Retinal pigment epithelial cell (primary cell): Measurements from ENCODE around the gene BANK1.

Source experiments
- DNase-seq: peaks from one replicate; pipeline ENCODE4 v3.0.0-alpha.2; 2010; ENCODE audit warnings: low read depth
- H3K4me3 ChIP-seq: 2 replicates; pipeline ENCODE4 v1.5.1; 2011; ENCODE audit warnings: mild to moderate bottlenecking, low read length, control low read depth, moderate library complexity
- TF ChIP-seq, protein P1 (sequence below): conservative IDR thresholded peaks from 2 replicates; pipeline ENCODE4 v1.5.1; 2011; ENCODE audit warnings: low read depth, low read length, control low read depth, inconsistent platforms

Gene BANK1

DNA sequence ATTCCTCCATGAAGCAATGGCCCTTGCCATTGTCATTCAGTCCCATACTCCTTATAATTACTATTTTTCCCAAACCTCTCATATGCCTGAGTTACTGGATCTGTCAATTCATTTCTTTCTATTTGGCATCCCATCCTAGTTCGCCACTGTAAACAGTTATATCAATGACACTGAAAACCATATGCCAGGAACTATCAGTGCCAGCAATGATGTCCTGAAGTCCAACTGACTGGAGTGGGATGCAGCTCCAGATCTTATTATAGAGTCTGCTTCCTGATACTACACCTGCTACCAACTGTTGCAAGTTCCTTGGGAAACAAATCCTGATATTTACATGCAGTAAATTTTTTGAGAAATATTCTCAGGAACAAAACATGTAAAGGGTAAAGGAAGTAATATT, 27.0 kb upstream of the BANK1 start:
- H3K4me3 ChIP-seq, result no peak overlapping the region
- TF ChIP-seq, protein P1, sequence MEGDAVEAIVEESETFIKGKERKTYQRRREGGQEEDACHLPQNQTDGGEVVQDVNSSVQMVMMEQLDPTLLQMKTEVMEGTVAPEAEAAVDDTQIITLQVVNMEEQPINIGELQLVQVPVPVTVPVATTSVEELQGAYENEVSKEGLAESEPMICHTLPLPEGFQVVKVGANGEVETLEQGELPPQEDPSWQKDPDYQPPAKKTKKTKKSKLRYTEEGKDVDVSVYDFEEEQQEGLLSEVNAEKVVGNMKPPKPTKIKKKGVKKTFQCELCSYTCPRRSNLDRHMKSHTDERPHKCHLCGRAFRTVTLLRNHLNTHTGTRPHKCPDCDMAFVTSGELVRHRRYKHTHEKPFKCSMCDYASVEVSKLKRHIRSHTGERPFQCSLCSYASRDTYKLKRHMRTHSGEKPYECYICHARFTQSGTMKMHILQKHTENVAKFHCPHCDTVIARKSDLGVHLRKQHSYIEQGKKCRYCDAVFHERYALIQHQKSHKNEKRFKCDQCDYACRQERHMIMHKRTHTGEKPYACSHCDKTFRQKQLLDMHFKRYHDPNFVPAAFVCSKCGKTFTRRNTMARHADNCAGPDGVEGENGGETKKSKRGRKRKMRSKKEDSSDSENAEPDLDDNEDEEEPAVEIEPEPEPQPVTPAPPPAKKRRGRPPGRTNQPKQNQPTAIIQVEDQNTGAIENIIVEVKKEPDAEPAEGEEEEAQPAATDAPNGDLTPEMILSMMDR, result no peak
- DNase-seq, result no peak

DNA sequence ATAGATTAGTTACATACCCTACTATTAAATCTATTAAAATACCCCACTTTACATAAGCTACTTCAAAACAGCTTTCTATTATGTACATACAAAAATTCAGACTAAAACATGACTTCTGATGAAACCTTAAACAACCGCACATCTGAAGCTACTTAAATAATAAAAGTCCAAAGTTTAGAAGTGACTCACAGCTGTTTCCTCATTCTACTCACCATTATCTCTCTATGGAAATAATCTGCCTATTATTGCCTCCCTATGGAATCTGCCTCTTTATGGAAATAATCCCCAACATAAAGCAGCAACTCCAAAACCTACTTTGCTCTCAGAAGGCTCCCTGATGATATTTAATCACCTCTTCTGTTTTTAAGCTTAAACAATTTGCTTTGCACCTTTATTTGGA, 15.7 kb upstream of the BANK1 start:
- no peak overlapping the region for H3K4me3 ChIP-seq
- TF ChIP-seq, protein P1, result no peak
- no peak for DNase-seq

DNA sequence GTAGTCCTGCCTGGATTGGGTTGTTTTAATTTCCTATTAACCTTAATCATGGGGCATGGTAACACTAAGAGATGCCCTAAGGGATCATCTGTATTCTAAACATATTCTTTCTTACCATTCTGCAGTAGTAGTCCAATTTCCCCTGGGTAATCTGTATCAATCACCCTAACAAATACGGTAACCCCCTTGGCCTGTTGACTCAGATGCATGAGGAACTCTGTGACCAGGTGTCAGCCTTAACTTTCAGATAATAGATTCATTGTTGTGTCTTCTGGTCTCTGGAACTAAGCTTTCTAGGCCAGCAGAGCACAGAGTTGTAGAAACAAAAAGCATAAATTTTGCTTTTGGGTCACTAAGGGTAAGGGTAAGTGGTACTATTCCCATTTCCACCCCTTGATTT, 13.1 kb upstream of the BANK1 start:
- TF ChIP-seq, protein P1, result no peak
- no peak overlapping the region for H3K4me3 ChIP-seq
- no peak for DNase-seq

DNA sequence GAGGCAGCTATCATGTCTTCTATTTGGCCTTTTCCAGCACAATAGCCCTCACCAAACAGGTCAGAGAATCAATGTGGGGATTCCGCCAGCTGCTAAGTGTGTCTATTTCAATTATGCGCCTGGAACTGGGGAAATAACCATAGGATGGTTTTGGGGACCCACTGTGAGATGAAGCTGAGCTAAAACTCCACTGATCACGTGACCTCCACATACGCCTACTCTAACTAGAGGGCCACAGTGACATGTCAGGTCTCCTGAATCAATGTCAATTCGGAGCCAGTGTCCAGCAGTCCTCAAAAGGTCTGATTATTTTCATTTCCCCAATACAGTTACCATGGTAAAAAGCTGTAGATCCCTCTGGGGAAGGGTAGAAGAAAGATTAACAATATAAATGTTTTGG, 10.2 kb upstream of the BANK1 start:
- H3K4me3 ChIP-seq, result no peak overlapping the region
- TF ChIP-seq, protein P1, result no peak
- DNase-seq, result no peak

DNA sequence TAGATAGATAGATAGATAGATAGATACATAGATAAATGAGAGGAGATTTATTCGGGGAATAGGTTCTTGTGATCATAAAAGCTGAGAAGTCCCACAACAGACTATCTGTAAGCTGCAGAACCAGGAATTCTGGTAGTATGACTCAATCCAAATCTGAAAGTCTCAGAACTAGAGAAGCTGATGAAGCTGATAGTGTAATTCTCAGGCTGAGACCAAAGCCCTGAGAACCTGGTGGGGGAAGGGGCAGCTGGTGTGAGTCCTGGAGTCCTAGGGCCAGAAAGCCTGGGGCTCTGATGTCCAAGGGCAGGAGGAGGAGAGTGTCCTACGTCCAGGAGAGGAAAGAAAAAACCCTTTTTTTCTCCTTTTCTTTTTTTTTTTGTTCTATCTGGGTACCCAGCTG, 8.0 kb upstream of the BANK1 start:
- TF ChIP-seq, protein P1, result no peak
- no peak overlapping the region for H3K4me3 ChIP-seq
- no peak for DNase-seq

DNA sequence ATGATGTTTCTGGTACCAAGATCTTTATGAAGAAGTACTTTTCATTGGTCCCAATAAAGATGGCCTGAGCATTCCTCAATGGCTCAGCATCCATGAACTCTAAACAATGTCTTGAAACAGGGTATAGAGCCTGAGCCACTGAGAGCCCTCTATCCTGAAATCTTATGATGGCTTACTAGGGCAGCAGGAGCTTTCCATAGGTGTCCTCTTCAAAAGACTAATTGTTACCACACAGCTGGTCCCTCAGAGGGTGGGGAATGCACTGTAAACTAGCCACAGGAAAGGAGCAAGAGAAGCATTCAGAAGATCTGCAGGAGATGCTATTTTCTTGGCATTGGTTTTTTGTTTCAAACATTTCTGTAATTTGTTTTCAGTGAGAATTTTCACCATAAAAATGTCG, 5.6 kb upstream of the BANK1 start:
- no peak for DNase-seq
- TF ChIP-seq, protein P1, result no peak
- no peak overlapping the region for H3K4me3 ChIP-seq

DNA sequence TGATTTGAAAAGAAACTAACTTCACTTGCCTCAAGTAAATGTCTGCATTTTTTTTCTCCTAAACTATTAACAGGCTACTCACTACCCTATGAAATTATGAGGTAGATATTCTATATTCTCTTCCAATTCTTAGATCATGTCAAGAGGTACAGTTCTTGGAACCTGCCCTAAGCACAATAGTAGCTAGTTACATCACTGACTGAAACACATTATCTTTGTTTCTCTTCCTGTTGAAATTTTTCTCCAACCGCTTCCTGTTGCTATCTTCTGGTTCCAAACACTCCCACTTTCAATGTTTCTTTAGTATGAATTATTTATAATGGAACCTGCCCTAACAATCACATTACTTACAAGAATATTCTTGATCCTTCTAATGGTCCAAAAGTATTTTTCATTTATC, 5.0 kb upstream of the BANK1 start:
- TF ChIP-seq, protein P1, result no peak
- H3K4me3 ChIP-seq, result no peak overlapping the region
- DNase-seq, result no peak
